ENCODE results near the gene DIPK1A.

DNA sequence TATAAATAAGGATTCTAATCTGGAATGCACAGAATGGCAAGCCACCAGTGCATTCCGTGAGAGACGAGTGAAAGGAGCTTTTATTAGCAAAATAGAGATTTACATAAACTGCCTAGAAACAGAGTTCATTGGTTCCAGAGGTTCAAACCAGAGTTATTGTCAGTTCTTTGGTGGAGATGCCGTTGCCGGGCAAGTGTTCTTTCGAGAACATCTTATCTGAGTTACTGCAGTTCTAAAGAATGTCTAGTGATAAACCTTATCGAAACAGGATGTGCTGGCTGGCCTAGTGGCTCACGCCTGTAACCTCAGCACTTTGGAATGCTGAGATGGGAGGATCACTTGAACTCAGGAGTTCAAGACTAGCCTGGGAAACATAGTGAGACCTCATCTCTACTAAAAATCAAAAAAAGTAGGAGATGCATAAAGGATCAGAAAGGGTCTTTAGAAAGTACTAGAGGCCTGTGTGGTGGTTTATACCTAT, 156.5 kb downstream of the DIPK1A start:
- TF ChIP-seq REST (IDR thresholded peaks at IDR 0.05; ENCODE audit: low read depth): no peak
- no peak for TF ChIP-seq NFIC (IDR thresholded peaks at IDR 0.05)
- TF ChIP-seq RAD21 (IDR thresholded peaks at IDR 0.05; ENCODE audit: low read depth): no peak
- no peak for TF ChIP-seq USF1 (IDR thresholded peaks at IDR 0.05)
- TF ChIP-seq CEBPB (IDR thresholded peaks at IDR 0.05): no peak
- TF ChIP-seq, protein P1, sequence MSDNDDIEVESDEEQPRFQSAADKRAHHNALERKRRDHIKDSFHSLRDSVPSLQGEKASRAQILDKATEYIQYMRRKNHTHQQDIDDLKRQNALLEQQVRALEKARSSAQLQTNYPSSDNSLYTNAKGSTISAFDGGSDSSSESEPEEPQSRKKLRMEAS (IDR thresholded peaks at IDR 0.05): no peak
- TF ChIP-seq EP300 (IDR thresholded peaks at IDR 0.05; ENCODE audit: borderline replicate concordance): peak; percentile 50; the same call in 1 of the 2 replicates
- TF ChIP-seq CREB1 (IDR thresholded peaks at IDR 0.05; ENCODE audit: low read depth): no peak
